CD8-positive, alpha-beta memory T cell (primary cell): ENCODE data around the gene PIK3R3. TPM values are rescaled to one million over a fixed set of nuclear protein-coding genes. Genes with fewer than 3 reads are reported as not detected.

ENCODE experiments used
- CTCF ChIA-PET: fragments of 350-600 bp; sonication (Branson Sonifier 250); formaldehyde crosslinking; loops from one replicate; lab custom pipeline; 2021; ENCODE audit warnings: antibody characterized with exemption; lab: Charles Lee
- POLR2A ChIA-PET: fragments of 350-600 bp; sonication (Branson Sonifier 250); formaldehyde crosslinking; loops from one replicate; lab custom pipeline; 2021; ENCODE audit warnings: antibody characterized with exemption; lab: Charles Lee
- DNase-seq, 5 donors: peaks; one replicate each; pipeline versions ENCODE4 v3.0.0 to v3.0.0-alpha.2; 2020 to 2022; ENCODE audit warnings: mixed read lengths in 1 of 5
- H3K27ac ChIP-seq: one replicate; pipeline ENCODE4 v1.7.0; 2013; ENCODE audit warnings: low read depth, mild to moderate bottlenecking, low read length, moderate library complexity
- H3K27me3 ChIP-seq: 2 replicates; pipeline ENCODE4 v1.7.0; 2013; ENCODE audit warnings: low read length, mild to moderate bottlenecking; ENCODE audit not compliant: insufficient read depth, poor library complexity, severe bottlenecking
- H3K36me3 ChIP-seq: 2 replicates; pipeline ENCODE4 v1.7.0; 2013; ENCODE audit warnings: mild to moderate bottlenecking, low read length, moderate library complexity; ENCODE audit not compliant: insufficient read depth
- H3K4me1 ChIP-seq: 2 replicates; pipeline ENCODE4 v1.7.0; 2013; ENCODE audit warnings: mild to moderate bottlenecking, low read length, moderate library complexity; ENCODE audit not compliant: insufficient read depth
- H3K4me3 ChIP-seq: 2 replicates; pipeline ENCODE4 v1.7.0; 2013; ENCODE audit warnings: mild to moderate bottlenecking, low read length
- H3K9me3 ChIP-seq: 2 replicates; pipeline ENCODE4 v1.7.0; 2013; ENCODE audit warnings: mild to moderate bottlenecking, low read length
- H3K27ac Mint-ChIP-seq, 8 donors: one replicate each; pipeline ENCODE4 v1.8.0; 2020 to 2021; ENCODE audit warnings: mixed read lengths in 8 of 8, mild to moderate bottlenecking in 6 of 8, inconsistent platforms in 3 of 8, moderate library complexity in 3 of 8
- H3K27me3 Mint-ChIP-seq, 2 donors: one replicate each; pipeline ENCODE4 v1.8.0; 2020 to 2021; ENCODE audit warnings: mixed read lengths in 2 of 2, mild to moderate bottlenecking in 1 of 2, moderate library complexity in 1 of 2
- H3K36me3 Mint-ChIP-seq, 3 donors: one replicate each; pipeline ENCODE4 v1.8.0; 2020 to 2021; ENCODE audit warnings: mixed read lengths in 3 of 3, inconsistent platforms in 1 of 3, mild to moderate bottlenecking in 1 of 3
- H3K4me1 Mint-ChIP-seq, 3 donors: one replicate each; pipeline ENCODE4 v1.8.0; 2020 to 2021; ENCODE audit warnings: mixed read lengths in 3 of 3, inconsistent platforms in 1 of 3, mild to moderate bottlenecking in 1 of 3
- H3K4me3 Mint-ChIP-seq, 7 donors: one replicate each; pipeline ENCODE4 v1.8.0; 2020 to 2021; ENCODE audit warnings: mixed read lengths in 7 of 7, mild to moderate bottlenecking in 6 of 7, moderate library complexity in 4 of 7, inconsistent platforms in 2 of 7
- H3K9me3 Mint-ChIP-seq, 5 donors: one replicate each; pipeline ENCODE4 v1.8.0; 2020 to 2022; ENCODE audit warnings: mixed read lengths in 5 of 5, mild to moderate bottlenecking in 3 of 5, moderate library complexity in 2 of 5, inconsistent platforms in 1 of 5
- polyA plus RNA-seq: library from polyadenylated mRNA; unstranded; fragments of 300-500 nt; fragmentation: Illumina TruSeq; gene quantifications from one replicate; pipeline ENCODE4 v1.2.3, GENCODE V29; 2021
- total RNA-seq, 2 experiments: library from RNA; stranded (reverse); gene quantifications; one replicate each; pipeline ENCODE4 v1.2.3, GENCODE V29; 2021

PIK3R3 gene
- total and polyA plus RNA-seq, 3 experiments from 2014 or later = 3.3 to 4.7 (median 4.3) TPM

GRCh38 chr1:46114925-46115603 is 17.4 kb downstream of the PIK3R3 start:
- DNase-seq = no peak
- peaks cover 2 to 9% (median 8%) of the 10 kb centered on the region in 3 donors for H3K4me1 Mint-ChIP-seq
- Histone ChIP-seq H3K27me3 (no peaks in the 10 kb centered on the region), H3K4me1 (no peaks in the 10 kb centered on the region), H3K9me3 (no peaks in the 10 kb centered on the region), H3K4me3 (no peak overlapping the region), H3K27ac (no peak overlapping the region), H3K36me3 (no peaks in the 10 kb centered on the region)
- H3K27me3 Mint-ChIP-seq = no peaks in the 10 kb centered on the region
- H3K4me3 Mint-ChIP-seq = no peak overlapping the region
- peak overlapping the region in 1 of 8 donors; percentile 6 for H3K27ac Mint-ChIP-seq
- H3K9me3 Mint-ChIP-seq = no peaks in the 10 kb centered on the region
- CTCF ChIA-PET = no interaction called here
- POLR2A ChIA-PET = no interaction called here
- H3K36me3 Mint-ChIP-seq = peaks cover 0 to 2% (median 0%) of the 10 kb centered on the region in 3 donors

DNA sequence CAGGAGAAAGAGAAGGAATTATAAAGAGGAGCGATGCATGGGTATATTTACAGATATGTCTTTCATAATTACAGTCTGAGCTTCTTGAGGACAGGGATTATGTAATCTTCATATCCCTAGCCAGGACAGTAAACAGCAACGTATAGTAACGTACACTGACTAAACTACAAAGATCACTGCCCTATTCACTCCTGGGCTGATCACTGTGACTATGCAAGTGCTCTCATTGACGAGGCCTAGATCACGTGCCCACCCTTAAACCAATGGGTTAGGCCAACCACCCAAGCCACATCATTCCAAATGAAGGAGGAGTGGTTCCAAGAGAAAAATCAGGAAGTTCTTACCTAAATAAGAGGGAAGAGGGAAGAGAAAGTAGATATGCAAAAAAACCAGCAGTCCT is 18.5 kb downstream of the PIK3R3 start:
- Mint-ChIP-seq H3K27me3 (no peaks in the 10 kb centered on the region), H3K9me3 (no peaks in the 10 kb centered on the region), H3K4me1 (peaks cover 2 to 9% (median 8%) of the 10 kb centered on the region in 3 donors), H3K4me3 (no peak overlapping the region), H3K27ac (peak overlapping the region in 1 of 8 donors; percentile 43), H3K36me3 (peaks cover 0 to 3% (median 0%) of the 10 kb centered on the region in 3 donors)
- H3K4me3 ChIP-seq = no peak overlapping the region
- ChIA-PET POLR2A (no interaction called here), CTCF (no interaction called here)
- H3K9me3 ChIP-seq = no peaks in the 10 kb centered on the region
- no peaks in the 10 kb centered on the region for H3K36me3 ChIP-seq
- no peak overlapping the region for H3K27ac ChIP-seq
- no peaks in the 10 kb centered on the region for H3K27me3 ChIP-seq
- no peaks in the 10 kb centered on the region for H3K4me1 ChIP-seq
- DNase-seq = no peak

GRCh38 chr1:46112108-46112507 is 20.3 kb downstream of the PIK3R3 start:
- POLR2A ChIA-PET = no interaction called here
- H3K27me3 Mint-ChIP-seq = no peaks in the 10 kb centered on the region
- H3K9me3 Mint-ChIP-seq = no peaks in the 10 kb centered on the region
- no peaks in the 10 kb centered on the region for H3K36me3 ChIP-seq
- CTCF ChIA-PET = no interaction called here
- H3K4me1 Mint-ChIP-seq = peaks cover 2 to 9% (median 8%) of the 10 kb centered on the region in 3 donors
- no peak overlapping the region for H3K27ac Mint-ChIP-seq
- H3K27me3 ChIP-seq = no peaks in the 10 kb centered on the region
- H3K36me3 Mint-ChIP-seq = peaks cover 0 to 2% (median 0%) of the 10 kb centered on the region in 3 donors
- H3K4me3 Mint-ChIP-seq = no peak overlapping the region
- H3K4me3 ChIP-seq = no peak overlapping the region
- no peak for DNase-seq
- H3K9me3 ChIP-seq = no peaks in the 10 kb centered on the region
- no peaks in the 10 kb centered on the region for H3K4me1 ChIP-seq
- no peak overlapping the region for H3K27ac ChIP-seq

DNA sequence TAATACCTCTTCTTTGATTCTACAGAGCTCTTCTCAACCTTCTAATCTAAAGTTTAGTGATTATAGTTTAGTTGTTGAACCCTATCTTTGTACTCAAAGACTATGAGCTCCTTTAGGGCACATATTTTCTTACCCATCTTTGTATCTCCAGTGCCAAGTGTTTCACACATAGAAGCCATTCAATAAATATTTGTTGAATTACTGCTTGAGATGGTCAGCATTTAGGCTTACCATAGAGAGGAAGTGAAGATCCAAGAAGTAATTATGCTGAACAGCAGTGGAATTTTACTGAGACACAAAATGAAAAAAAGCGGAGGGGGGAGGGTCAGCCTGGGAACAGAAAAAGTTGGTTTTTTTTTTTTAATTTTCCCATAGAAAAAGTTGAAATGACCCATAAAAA is 21.9 kb downstream of the PIK3R3 start:
- ChIA-PET POLR2A (no interaction called here), CTCF (no interaction called here)
- Histone ChIP-seq H3K36me3 (no peaks in the 10 kb centered on the region), H3K27ac (no peak overlapping the region), H3K9me3 (no peaks in the 10 kb centered on the region), H3K4me3 (no peak overlapping the region), H3K27me3 (no peaks in the 10 kb centered on the region), H3K4me1 (no peaks in the 10 kb centered on the region)
- Mint-ChIP-seq H3K4me3 (no peak overlapping the region), H3K27ac (no peak overlapping the region), H3K9me3 (no peaks in the 10 kb centered on the region), H3K36me3 (peaks cover 0 to 2% (median 0%) of the 10 kb centered on the region in 3 donors), H3K27me3 (no peaks in the 10 kb centered on the region), H3K4me1 (peaks cover 2 to 7% (median 5%) of the 10 kb centered on the region in 3 donors)
- no peak for DNase-seq

DNA sequence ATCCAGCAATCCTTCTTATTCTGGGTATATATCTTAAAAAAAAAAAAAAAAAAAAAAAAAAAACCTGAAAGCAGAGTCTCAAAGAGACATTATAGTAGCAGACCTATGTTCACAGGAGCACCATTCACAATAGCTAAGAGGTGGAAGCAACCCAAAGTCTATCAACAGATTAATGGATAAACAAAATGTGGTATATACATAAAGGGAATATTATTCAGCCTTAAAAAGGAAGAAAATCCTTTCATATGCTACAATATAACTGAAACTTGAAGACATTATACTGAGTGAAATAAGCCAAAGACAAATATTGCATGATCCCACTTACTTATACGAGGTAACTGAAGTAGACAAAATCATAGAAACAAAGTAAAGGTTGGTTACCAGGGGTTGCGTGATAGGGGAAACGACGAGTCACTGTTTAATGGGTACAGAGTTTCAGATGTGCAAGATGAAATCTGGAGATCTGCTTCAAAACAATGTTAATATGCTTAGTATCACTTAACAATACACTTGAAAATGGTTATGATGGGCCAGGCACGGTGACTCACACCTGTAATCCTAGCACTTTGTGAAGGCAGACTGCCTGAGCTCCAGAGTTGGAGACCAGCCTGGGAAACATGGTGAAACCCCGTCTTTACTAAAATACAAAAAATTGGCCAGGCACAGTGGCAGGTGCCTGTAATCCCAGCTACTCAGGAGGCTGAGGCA is 29.5 kb downstream of the PIK3R3 start:
- H3K4me3 Mint-ChIP-seq = no peak overlapping the region
- peaks cover 0 to 2% of the 10 kb centered on the region in 2 donors for H3K27me3 Mint-ChIP-seq
- H3K4me3 ChIP-seq = no peak overlapping the region
- no peak overlapping the region for H3K27ac Mint-ChIP-seq
- no peak for DNase-seq
- peaks cover 0 to 3% (median 0%) of the 10 kb centered on the region in 3 donors for H3K4me1 Mint-ChIP-seq
- no peaks in the 10 kb centered on the region for H3K27me3 ChIP-seq
- no peaks in the 10 kb centered on the region for H3K36me3 ChIP-seq
- H3K36me3 Mint-ChIP-seq = peaks cover 0 to 5% (median 0%) of the 10 kb centered on the region in 3 donors
- ChIA-PET POLR2A (no interaction called here), CTCF (no interaction called here)
- H3K4me1 ChIP-seq = no peaks in the 10 kb centered on the region
- H3K9me3 ChIP-seq = no peaks in the 10 kb centered on the region
- peaks cover 0 to 8% (median 3%) of the 10 kb centered on the region in 5 donors for H3K9me3 Mint-ChIP-seq
- no peak overlapping the region for H3K27ac ChIP-seq

- ChIA-PET POLR2A (no interaction called here), CTCF (no interaction called here)
- peaks cover 0 to 5% (median 0%) of the 10 kb centered on the region in 3 donors for H3K4me1 Mint-ChIP-seq
- H3K27me3 ChIP-seq = no peaks in the 10 kb centered on the region
- no peak overlapping the region for H3K4me3 Mint-ChIP-seq
- peaks cover 0 to 8% (median 3%) of the 10 kb centered on the region in 5 donors for H3K9me3 Mint-ChIP-seq
- no peaks in the 10 kb centered on the region for H3K9me3 ChIP-seq
- H3K27ac ChIP-seq = no peak overlapping the region
- no peak overlapping the region for H3K4me3 ChIP-seq
- H3K36me3 ChIP-seq = no peaks in the 10 kb centered on the region
- no peak overlapping the region for H3K27ac Mint-ChIP-seq
- DNase-seq = no peak
- no peaks in the 10 kb centered on the region for H3K4me1 ChIP-seq
- H3K27me3 Mint-ChIP-seq = peaks cover 0 to 4% of the 10 kb centered on the region in 2 donors
- peaks cover 0 to 13% (median 2%) of the 10 kb centered on the region in 3 donors for H3K36me3 Mint-ChIP-seq
Measured at GRCh38 chr1:46099215-46099614, 33.2 kb downstream of the PIK3R3 start.

DNA sequence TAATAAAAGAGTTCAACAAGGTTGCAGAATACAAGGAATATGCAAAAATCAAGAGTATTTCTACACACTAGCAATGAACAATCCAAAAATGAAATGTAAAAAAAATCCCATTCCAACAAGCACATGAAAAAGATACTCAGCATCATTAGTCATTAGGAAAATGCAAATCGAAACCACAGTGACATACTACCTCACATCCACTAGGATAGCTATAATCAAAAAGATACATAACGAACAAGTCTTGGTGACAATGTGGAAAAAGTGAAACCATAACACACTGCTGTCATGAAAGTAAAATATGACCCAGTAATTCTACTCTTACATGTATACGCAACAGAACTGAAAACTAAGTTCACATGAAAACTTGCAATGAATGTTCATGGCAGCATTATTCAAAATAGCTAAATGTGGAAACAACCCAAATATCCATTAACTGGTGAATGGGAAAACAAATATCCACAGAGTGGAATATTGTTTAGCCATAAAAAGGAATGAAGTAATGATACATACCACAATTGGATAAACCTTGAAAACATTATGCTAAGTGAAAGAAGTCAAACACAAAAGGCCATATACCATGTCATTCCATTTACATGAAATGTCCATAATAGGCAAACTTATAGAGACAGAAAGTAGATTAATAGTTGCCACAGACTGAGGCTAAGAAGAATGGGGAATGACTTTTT is 34.3 kb downstream of the PIK3R3 start:
- CTCF ChIA-PET = no interaction called here
- H3K27ac Mint-ChIP-seq = no peak overlapping the region

GRCh38 chr1:46097149-46097472 is 35.3 kb downstream of the PIK3R3 start:
- H3K4me1 ChIP-seq = no peaks in the 10 kb centered on the region
- Mint-ChIP-seq H3K4me3 (no peak overlapping the region), H3K27me3 (peaks cover 2 to 4% of the 10 kb centered on the region in 2 donors), H3K36me3 (peaks cover 0 to 13% (median 2%) of the 10 kb centered on the region in 3 donors), H3K27ac (no peak overlapping the region), H3K9me3 (peaks cover 0 to 8% (median 3%) of the 10 kb centered on the region in 5 donors), H3K4me1 (peaks cover 0 to 5% (median 0%) of the 10 kb centered on the region in 3 donors)
- no peaks in the 10 kb centered on the region for H3K27me3 ChIP-seq
- ChIA-PET CTCF (no interaction called here), POLR2A (no interaction called here)
- H3K4me3 ChIP-seq = no peak overlapping the region
- no peaks in the 10 kb centered on the region for H3K9me3 ChIP-seq
- H3K27ac ChIP-seq = peak overlapping the region; percentile 28
- no peaks in the 10 kb centered on the region for H3K36me3 ChIP-seq
- no peak for DNase-seq

More for the DNA sequence above, 34.3 kb downstream of the PIK3R3 start:
- no peak for DNase-seq
- Mint-ChIP-seq H3K36me3 (peaks cover 0 to 13% (median 2%) of the 10 kb centered on the region in 3 donors), H3K9me3 (peaks cover 0 to 8% (median 3%) of the 10 kb centered on the region in 5 donors), H3K4me1 (peaks cover 0 to 5% (median 0%) of the 10 kb centered on the region in 3 donors), H3K27me3 (peaks cover 0 to 3% of the 10 kb centered on the region in 2 donors), H3K4me3 (no peak overlapping the region)
- Histone ChIP-seq H3K4me1 (no peaks in the 10 kb centered on the region), H3K27me3 (no peaks in the 10 kb centered on the region), H3K9me3 (no peaks in the 10 kb centered on the region), H3K4me3 (no peak overlapping the region), H3K36me3 (no peaks in the 10 kb centered on the region), H3K27ac (no peak overlapping the region)
- POLR2A ChIA-PET = no interaction called here
